Measurements from ENCODE around the gene FST.

FST gene

DNA sequence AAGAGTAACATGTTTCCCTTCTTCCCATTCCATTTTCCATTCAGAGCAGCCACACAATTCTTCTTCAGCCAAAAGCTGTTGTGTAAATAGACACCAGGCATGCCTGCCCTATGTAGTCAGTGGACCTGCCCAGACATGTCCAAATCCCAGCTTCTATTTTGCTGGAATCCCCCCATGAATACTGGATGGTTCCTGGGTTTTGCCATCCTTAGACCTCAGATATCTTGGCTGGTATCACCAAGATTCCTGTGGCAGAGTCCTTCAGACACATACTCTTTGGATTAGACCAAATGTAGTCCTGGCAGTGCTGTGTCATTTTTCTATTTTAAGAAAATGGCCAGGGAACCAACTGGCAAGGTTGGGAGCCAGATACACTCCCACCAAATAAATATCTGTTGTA is 10.3 kb downstream of the FST start:
- H3K9ac ChIP-seq (ENCODE audit: low read length) = no peak overlapping the region
- no peak overlapping the region for H3K18ac ChIP-seq (ENCODE audit: low read length)
- no peak overlapping the region for H2AK5ac ChIP-seq (ENCODE audit: low read length)
- peak overlapping the region; percentile 83 for H4K91ac ChIP-seq (ENCODE audit: low read depth, low read length)
- H3K4me1 ChIP-seq (ENCODE audit: control insufficient read depth in 1 of 2, insufficient read depth in 2 of 2, low read length in 2 of 2) = peaks cover 4 to 5% of the 10 kb centered on the region in 2 experiments
- H3K23ac ChIP-seq (ENCODE audit: low read length) = no peak overlapping the region
- H3K79me1 ChIP-seq (ENCODE audit: low read length) = peaks cover 15% of the 10 kb centered on the region
- H3K9me3 ChIP-seq (ENCODE audit: insufficient read depth, low read depth, low read length) = no peaks in the 10 kb centered on the region
- no peak overlapping the region for H2AFZ ChIP-seq (ENCODE audit: insufficient read depth, low read length, poor library complexity)
- peak overlapping the region; percentile 90 for H2BK120ac ChIP-seq (ENCODE audit: insufficient read depth, low read length, poor library complexity)
- peak overlapping the region; percentile 69 for H4K8ac ChIP-seq (ENCODE audit: low read depth, low read length)
- H2BK5ac ChIP-seq (ENCODE audit: low read depth, low read length, poor library complexity) = peak overlapping the region; percentile 97
- H3K27me3 ChIP-seq (ENCODE audit: insufficient read depth, low read length) = no peaks in the 10 kb centered on the region
- peaks cover 0 to under 1% of the 10 kb centered on the region in 2 experiments for H3K36me3 ChIP-seq (ENCODE audit: control insufficient read depth in 1 of 2, insufficient read depth in 2 of 2, low read length in 2 of 2)
- peak overlapping the region; percentile 64 for H3K14ac ChIP-seq (ENCODE audit: low read length)
- H2BK12ac ChIP-seq (ENCODE audit: low read length) = peak overlapping the region; percentile 43
- DNase-seq = no peak
- peak overlapping the region; percentile 75 for H3K4ac ChIP-seq (ENCODE audit: low read depth, low read length)
- H3K27ac ChIP-seq (ENCODE audit: low read depth, low read length) = no peak overlapping the region
- H4K12ac ChIP-seq (ENCODE audit: low read depth, low read length) = peak overlapping the region; percentile 51
- no peaks in the 10 kb centered on the region for H3K79me2 ChIP-seq (ENCODE audit: control insufficient read depth, insufficient read depth, low read length, poor library complexity)
- H3K4me2 ChIP-seq (ENCODE audit: low read length) = no peak overlapping the region
- H3K4me3 ChIP-seq (ENCODE audit: low read depth, low read length) = no peak overlapping the region

DNA sequence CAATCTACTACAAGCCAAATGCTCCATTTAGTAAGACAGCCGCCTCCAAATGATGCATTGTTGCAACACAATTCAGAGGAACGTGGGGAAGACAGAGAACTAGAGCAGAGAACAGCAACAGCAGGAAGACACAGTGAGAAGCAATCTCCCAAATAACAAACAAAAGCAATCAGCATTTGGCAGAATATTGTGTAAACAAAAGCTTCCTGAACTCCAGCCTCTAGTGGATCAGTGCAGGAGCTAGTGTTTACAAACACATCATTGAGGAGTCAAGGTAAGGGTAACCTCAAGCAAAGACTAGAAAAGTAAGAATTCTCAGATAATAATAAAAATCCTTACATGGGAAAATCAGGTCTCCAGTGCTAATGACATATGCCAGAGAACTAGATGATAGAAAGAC is 20.6 kb downstream of the FST start:
- H3K4me3 ChIP-seq (ENCODE audit: low read depth, low read length) = no peak overlapping the region
- no peak overlapping the region for H2AK5ac ChIP-seq (ENCODE audit: low read length)
- no peaks in the 10 kb centered on the region for H3K27me3 ChIP-seq (ENCODE audit: insufficient read depth, low read length)
- no peak overlapping the region for H3K18ac ChIP-seq (ENCODE audit: low read length)
- H4K8ac ChIP-seq (ENCODE audit: low read depth, low read length) = no peak overlapping the region
- H2AFZ ChIP-seq (ENCODE audit: insufficient read depth, low read length, poor library complexity) = no peak overlapping the region
- H3K36me3 ChIP-seq (ENCODE audit: control insufficient read depth in 1 of 2, insufficient read depth in 2 of 2, low read length in 2 of 2) = no peaks in the 10 kb centered on the region
- no peak overlapping the region for H3K4ac ChIP-seq (ENCODE audit: low read depth, low read length)
- no peak overlapping the region for H2BK12ac ChIP-seq (ENCODE audit: low read length)
- no peak overlapping the region for H4K91ac ChIP-seq (ENCODE audit: low read depth, low read length)
- no peak overlapping the region for H3K23ac ChIP-seq (ENCODE audit: low read length)
- H3K27ac ChIP-seq (ENCODE audit: low read depth, low read length) = no peak overlapping the region
- DNase-seq = no peak
- H2BK5ac ChIP-seq (ENCODE audit: low read depth, low read length, poor library complexity) = no peak overlapping the region
- H3K4me2 ChIP-seq (ENCODE audit: low read length) = no peak overlapping the region
- H3K4me1 ChIP-seq (ENCODE audit: control insufficient read depth in 1 of 2, insufficient read depth in 2 of 2, low read length in 2 of 2) = no peaks in the 10 kb centered on the region
- no peaks in the 10 kb centered on the region for H3K79me1 ChIP-seq (ENCODE audit: low read length)
- H4K12ac ChIP-seq (ENCODE audit: low read depth, low read length) = no peak overlapping the region
- H3K9ac ChIP-seq (ENCODE audit: low read length) = no peak overlapping the region
- no peak overlapping the region for H3K14ac ChIP-seq (ENCODE audit: low read length)
- H3K79me2 ChIP-seq (ENCODE audit: control insufficient read depth, insufficient read depth, low read length, poor library complexity) = no peaks in the 10 kb centered on the region
- H3K9me3 ChIP-seq (ENCODE audit: insufficient read depth, low read depth, low read length) = peaks cover 1% of the 10 kb centered on the region
- WGBS (ENCODE audit: extremely low coverage, insufficient coverage, insufficient read length) = no CpG with 5 or more reads among the region's 2 CpGs
- H2BK120ac ChIP-seq (ENCODE audit: insufficient read depth, low read length, poor library complexity) = no peak overlapping the region

- Histone ChIP-seq H3K27ac (ENCODE audit: low read depth, low read length) (no peak overlapping the region), H3K18ac (ENCODE audit: low read length) (no peak overlapping the region), H3K9ac (ENCODE audit: low read length) (no peak overlapping the region), H3K9me3 (ENCODE audit: insufficient read depth, low read depth, low read length) (peaks cover 10% of the 10 kb centered on the region), H3K4me3 (ENCODE audit: low read depth, low read length) (no peak overlapping the region), H3K4me2 (ENCODE audit: low read length) (no peak overlapping the region), H3K14ac (ENCODE audit: low read length) (no peak overlapping the region), H3K27me3 (ENCODE audit: insufficient read depth, low read length) (no peaks in the 10 kb centered on the region), H3K4me1 (ENCODE audit: control insufficient read depth in 1 of 2, insufficient read depth in 2 of 2, low read length in 2 of 2) (no peaks in the 10 kb centered on the region), H3K79me1 (ENCODE audit: low read length) (no peaks in the 10 kb centered on the region), H2BK5ac (ENCODE audit: low read depth, low read length, poor library complexity) (no peak overlapping the region), H3K23ac (ENCODE audit: low read length) (no peak overlapping the region), H2AK5ac (ENCODE audit: low read length) (no peak overlapping the region), H3K36me3 (ENCODE audit: control insufficient read depth in 1 of 2, insufficient read depth in 2 of 2, low read length in 2 of 2) (no peaks in the 10 kb centered on the region), H2AFZ (ENCODE audit: insufficient read depth, low read length, poor library complexity) (no peak overlapping the region), H4K91ac (ENCODE audit: low read depth, low read length) (no peak overlapping the region), H3K79me2 (ENCODE audit: control insufficient read depth, insufficient read depth, low read length, poor library complexity) (no peaks in the 10 kb centered on the region), H4K12ac (ENCODE audit: low read depth, low read length) (no peak overlapping the region), H2BK120ac (ENCODE audit: insufficient read depth, low read length, poor library complexity) (no peak overlapping the region), H3K4ac (ENCODE audit: low read depth, low read length) (no peak overlapping the region), H2BK12ac (ENCODE audit: low read length) (no peak overlapping the region), H4K8ac (ENCODE audit: low read depth, low read length) (no peak overlapping the region)
- no CpG with 5 or more reads among the region's 3 CpGs for WGBS (ENCODE audit: extremely low coverage, insufficient coverage, insufficient read length)
- DNase-seq = no peak
Measured at GRCh38 chr5:53503562-53504218, 23.3 kb downstream of the FST start.

DNA sequence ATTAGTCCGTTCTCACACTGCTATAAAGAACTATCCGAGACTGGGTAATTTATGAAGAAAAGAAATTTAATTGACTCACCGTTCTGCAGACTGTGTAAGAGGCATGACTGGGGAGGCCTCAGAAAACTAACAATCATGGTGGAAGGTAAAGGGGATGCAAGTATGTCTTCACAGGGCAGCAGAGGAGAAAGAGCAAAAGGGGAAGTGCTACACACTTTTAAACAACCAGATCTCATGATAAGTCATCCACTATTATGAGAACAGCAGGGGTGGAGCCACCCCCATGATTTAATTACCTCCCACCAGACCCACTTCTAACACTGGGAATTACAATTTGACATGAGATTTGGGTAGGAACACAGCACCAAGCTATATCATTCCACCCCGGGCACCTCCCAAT is 26.6 kb downstream of the FST start:
- no peak overlapping the region for H3K4me2 ChIP-seq (ENCODE audit: low read length)
- WGBS (ENCODE audit: extremely low coverage, insufficient coverage, insufficient read length) = no CpG with 5 or more reads among the region's 4 CpGs

More for the DNA sequence above, 26.6 kb downstream of the FST start:
- Histone ChIP-seq H4K12ac (ENCODE audit: low read depth, low read length) (no peak overlapping the region), H3K79me2 (ENCODE audit: control insufficient read depth, insufficient read depth, low read length, poor library complexity) (no peaks in the 10 kb centered on the region), H3K4ac (ENCODE audit: low read depth, low read length) (no peak overlapping the region), H3K18ac (ENCODE audit: low read length) (no peak overlapping the region), H3K79me1 (ENCODE audit: low read length) (no peaks in the 10 kb centered on the region), H3K27me3 (ENCODE audit: insufficient read depth, low read length) (no peaks in the 10 kb centered on the region), H4K91ac (ENCODE audit: low read depth, low read length) (no peak overlapping the region), H3K23ac (ENCODE audit: low read length) (no peak overlapping the region), H2AK5ac (ENCODE audit: low read length) (no peak overlapping the region), H2BK120ac (ENCODE audit: insufficient read depth, low read length, poor library complexity) (no peak overlapping the region), H3K14ac (ENCODE audit: low read length) (no peak overlapping the region), H2BK12ac (ENCODE audit: low read length) (no peak overlapping the region), H4K8ac (ENCODE audit: low read depth, low read length) (no peak overlapping the region), H3K27ac (ENCODE audit: low read depth, low read length) (no peak overlapping the region), H2AFZ (ENCODE audit: insufficient read depth, low read length, poor library complexity) (no peak overlapping the region), H3K36me3 (ENCODE audit: control insufficient read depth in 1 of 2, insufficient read depth in 2 of 2, low read length in 2 of 2) (no peaks in the 10 kb centered on the region), H3K9ac (ENCODE audit: low read length) (no peak overlapping the region), H2BK5ac (ENCODE audit: low read depth, low read length, poor library complexity) (no peak overlapping the region), H3K4me1 (ENCODE audit: control insufficient read depth in 1 of 2, insufficient read depth in 2 of 2, low read length in 2 of 2) (no peaks in the 10 kb centered on the region), H3K4me3 (ENCODE audit: low read depth, low read length) (no peak overlapping the region), H3K9me3 (ENCODE audit: insufficient read depth, low read depth, low read length) (peaks cover 10% of the 10 kb centered on the region)
- DNase-seq = no peak

All from trophoblast cell (in vitro differentiated cells and primary cell).